ENCODE results near the gene GPR55.
"Not testable (repeated sequence)": the region's sequence is repeated elsewhere in the genome, so short reads cannot be mapped to it uniquely, and the experiment has no call there.

The GPR55 gene

DNA sequence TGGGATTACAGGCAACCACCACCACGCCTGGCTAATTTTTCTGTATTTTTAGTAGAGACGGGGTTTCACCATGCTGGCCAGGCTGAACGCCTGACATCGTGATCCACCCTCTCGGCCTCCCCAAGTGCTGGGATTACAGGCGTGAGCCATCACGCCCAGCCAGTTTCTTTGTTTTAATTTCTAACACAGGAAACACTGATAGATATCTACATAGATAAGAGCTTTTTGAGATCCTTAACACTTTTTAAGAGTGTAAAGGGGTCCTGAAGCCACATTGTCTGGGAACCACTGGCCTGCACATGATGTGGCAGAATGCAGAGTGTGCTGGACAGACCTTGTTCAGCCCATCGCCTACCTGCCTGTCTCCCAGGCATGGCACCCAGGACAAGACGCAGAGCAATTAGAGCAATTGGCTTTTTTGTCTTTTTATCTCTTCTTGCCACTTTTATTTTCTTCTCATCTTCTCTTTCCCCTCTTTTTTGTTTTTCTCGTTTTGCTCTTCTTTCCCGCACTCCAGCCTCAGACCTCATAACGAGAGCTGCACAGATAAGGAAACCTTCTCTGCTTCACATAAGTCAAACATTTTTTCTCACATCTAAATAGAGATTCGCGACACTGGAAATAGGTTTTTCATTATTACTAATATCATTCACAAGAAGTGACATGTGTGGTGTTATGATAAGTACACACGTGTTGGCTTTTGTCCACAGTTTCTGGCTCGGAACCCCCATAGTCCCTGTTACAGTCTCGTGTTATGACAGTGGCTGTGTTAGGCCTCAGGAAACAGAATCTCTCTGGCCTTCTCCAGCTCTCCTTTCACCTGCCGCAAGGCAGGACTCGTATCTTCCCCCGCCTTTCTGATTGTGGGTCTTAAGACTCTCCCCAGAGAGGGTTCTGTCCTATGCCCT, 25.2 kb upstream of the GPR55 start:
- DNase-seq: no peak

GRCh38 chr2:230947908-230948365, 22.9 kb upstream of the GPR55 start:
- no peak for DNase-seq

GRCh38 chr2:230947235-230947576, 22.2 kb upstream of the GPR55 start:
- DNase-seq: no peak

DNA sequence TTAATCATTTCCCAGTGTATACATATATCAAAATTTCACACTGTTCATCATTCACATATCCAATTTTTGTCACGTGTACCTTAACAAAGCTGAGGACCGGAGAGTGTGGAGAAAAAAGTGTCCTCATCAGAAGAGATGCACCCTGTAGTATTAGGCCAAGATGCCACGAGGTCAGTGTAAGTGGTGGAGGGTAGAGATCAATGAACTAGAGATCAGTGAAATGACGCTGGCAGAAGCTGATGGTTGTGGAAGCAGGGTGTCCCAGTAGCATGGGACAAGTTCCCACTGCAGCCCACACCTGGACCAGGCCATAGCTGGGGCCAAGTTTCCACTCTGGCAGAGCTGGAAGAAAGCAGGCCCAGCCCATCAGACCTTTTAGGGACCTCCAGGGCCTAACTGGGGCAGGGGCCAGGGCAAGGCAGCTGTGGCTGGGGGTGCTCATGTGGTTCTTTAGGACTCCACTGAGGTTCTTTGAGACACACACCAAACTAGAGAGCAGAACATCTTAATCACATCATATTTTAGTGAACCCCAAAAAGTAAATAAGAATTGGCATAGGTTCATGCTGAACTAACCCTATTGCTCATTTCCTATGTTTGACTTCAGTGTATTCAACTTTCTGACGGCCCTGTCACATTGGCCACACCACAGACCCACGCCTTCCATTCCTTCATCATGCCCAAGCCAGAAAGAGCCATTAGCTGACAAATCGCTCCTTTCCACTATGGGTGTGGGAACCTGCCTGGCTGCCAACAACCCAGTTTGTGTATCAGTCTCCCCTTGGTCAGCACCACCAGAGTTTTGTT, 21.6 kb upstream of the GPR55 start:
- DNase-seq: no peak

DNA sequence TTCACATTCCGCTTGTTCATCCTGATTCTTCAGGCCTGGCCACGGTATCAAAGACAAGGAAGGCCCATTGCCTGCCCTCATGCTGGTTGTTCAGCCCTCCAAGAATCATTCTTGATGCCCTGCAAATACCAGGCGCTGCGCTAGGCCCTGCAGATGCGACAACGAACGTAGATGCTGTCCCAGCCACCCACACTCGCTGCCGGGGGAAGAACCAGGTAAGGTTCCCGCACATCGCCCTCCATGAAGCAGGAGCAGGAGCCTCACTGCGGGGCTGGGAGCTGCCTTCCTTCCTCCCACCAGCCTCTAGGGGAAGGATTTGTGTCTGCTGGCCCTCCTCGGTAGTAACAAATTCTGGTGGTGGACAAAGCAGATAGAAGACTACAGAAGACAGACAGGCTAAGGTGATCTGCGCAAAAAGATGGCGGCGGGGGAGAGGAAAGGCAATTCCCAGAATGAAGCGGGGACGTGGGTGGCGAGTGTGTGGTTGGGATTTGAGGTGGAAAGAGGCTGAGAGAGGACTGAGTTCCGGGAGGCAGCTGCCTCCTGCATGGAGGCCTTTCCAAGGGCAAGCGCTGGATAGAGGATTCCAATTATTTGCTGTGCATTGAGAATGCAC, 19.8 kb upstream of the GPR55 start:
- DNase-seq: no peak

- no peak for DNase-seq
Measured at GRCh38 chr2:230944123-230944653, 19.1 kb upstream of the GPR55 start.

DNA sequence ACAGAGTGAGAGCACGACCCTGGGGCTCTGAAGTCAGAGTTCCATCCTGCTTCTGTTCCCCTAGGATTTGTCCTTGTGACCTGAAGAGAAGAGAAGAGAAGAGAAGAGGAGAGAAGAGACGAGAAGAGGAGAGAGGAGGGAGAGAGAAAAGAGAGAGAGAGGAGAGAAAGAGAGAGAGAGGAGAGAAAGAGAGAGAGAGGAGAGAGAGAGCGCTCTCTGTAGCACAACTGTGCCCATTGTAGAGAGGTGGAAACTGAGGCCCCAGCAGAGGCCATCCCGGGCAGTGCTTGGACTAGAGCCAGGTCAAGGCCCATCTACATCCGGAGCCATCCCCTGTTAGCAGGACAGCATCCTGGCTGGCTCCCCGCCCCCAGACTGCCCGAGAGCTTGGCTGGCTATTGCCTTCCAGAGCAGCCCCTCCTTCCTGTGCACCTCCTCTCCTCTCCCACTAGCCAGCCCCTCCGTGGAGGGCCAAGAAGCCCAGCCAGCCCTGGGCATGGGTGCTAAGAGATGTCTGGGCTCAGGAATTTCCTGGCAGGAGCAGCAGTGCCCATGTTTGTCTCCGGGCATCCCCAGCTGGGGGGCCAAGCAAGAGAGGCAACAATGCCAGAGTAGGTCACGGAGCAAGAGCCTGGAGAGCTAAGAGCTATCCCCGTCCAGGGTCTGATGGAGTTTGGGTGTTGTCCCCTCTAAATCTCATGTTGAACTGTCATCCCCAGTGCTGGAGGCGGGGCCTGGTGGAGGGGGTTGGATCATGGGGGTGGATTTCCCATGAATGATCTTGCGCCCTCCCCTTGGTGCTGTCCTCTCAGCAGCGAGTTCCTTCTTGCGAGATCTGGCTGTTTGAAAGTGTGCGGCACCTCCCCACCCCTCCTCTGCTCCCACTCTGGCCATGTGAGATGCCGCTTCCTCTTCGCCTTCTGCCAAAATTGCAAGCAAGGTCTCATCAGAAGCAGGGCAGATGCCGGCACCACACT, 18.2 kb upstream of the GPR55 start:
- DNase-seq: no peak

DNA sequence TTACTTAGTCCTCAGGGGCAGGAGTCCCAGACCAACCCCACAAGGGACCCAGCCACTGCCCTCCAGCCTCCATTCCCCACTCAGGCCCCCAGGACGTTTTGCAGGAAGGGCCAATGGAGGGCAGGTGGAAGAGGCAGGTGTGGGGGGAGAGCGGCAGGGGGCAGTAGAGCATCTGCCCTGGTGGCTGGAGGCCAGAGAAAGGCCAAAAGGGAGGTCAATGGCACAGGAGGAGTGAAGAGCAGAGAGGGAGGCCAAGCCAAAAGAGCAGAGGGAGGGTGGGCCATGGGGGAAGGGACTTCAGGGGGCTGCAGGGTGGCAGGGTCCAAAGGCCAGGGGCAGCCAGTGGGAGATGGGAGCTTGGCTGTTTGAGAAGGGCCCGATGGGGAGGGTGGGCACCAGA, 17.3 kb upstream of the GPR55 start:
- DNase-seq: no peak

GRCh38 chr2:230941202-230942180, 16.4 kb upstream of the GPR55 start:
- DNase-seq: no peak

DNA sequence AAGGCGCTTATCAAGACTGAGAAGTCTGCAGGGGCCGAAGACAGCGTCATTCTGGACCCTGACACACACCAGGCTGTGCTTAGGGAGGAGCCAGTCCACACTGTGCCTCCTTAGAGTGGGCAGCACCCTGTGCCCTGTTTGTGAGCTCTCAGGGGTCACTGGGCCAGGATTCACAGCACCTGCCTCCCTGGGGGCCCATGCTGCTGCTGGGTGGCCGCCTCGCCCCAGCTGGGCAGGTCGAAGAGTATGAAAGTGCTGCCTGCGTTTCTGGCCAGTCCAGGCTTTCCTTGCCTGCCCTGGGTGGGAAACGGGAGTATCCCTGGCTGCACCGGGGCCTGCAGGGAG, 15.4 kb upstream of the GPR55 start:
- DNase-seq: no peak

DNA sequence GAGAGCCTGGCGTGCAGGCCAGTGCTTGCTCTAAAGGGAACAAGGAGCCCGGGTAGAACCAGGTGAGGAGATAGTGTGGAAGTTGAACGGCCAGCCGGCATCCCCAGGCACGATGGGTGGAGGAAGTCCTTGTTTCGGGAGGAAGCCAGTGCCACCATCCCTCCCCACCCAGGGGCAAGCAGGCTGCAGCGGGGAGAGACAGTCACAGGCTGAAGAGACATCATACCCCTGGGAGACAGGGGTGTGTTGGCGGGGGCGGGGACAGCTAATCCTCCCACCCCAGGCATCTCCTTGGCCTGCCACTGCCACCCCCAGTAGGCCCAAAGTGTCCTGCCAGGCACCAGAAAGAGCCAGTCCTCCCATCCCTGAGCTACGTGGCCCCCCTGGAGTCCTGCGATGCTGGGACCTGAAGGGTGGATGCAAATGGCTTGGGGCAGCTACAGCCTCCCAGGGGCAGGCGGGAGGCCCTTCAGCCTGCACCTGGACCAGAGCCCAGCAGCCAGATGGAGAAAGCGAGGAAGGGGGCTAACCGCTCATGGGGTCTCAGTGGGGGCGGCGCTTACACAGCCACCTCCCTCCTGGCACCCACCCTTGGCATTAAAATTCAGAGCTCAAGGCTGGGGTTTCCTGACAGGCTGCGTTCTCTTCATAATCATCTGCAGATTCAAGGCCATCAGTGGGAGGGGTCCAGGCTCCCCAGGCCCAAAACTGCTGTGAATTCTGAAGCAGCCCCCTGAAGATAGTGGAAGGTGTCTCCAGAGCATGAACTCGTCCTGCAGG, 14.8 kb upstream of the GPR55 start:
- no peak for DNase-seq

- DNase-seq: no peak
Measured at GRCh38 chr2:230939066-230939591, 14.1 kb upstream of the GPR55 start.

- DNase-seq: no peak
Measured at GRCh38 chr2:230938516-230939065, 13.5 kb upstream of the GPR55 start.

GRCh38 chr2:230938098-230938497, 13.1 kb upstream of the GPR55 start:
- DNase-seq: no peak

GRCh38 chr2:230937362-230937761, 12.3 kb upstream of the GPR55 start:
- DNase-seq: no peak

DNA sequence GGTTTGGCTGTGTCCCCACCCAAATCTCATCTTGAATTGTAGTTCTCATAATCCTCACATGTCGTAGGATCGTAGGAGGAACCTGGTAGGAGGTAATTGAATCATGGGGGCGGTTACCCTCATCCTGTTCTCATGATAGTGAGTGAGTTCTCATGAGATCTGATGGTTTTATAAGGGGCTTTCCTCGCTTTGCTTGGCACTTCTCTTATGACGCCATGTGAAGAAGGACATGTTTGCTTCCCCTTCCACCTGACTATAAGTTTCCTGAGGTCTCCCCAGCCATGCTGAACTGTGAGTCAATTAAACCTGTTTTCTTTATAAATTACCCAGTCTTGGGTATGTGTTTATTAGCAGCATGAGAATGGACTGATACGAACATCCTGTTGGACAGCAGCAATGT, 11.2 kb upstream of the GPR55 start:
- DNase-seq: not testable (repeated sequence)

- no peak for DNase-seq
Measured at GRCh38 chr2:230935130-230935430, 10.0 kb upstream of the GPR55 start.

- DNase-seq: no peak
Measured at GRCh38 chr2:230934231-230935129, 9.4 kb upstream of the GPR55 start.

All from COR-L47 (cell line).